ENCODE results near the gene OCA2. TPM values are rescaled to one million over a fixed set of nuclear protein-coding genes. Genes with fewer than 3 reads are reported as not detected.

The OCA2 gene
- total and polyA plus RNA-seq, 2 of the 4 experiments (the other 2 are of a cell fraction), result under 0.01 to 0.03 TPM

DNA sequence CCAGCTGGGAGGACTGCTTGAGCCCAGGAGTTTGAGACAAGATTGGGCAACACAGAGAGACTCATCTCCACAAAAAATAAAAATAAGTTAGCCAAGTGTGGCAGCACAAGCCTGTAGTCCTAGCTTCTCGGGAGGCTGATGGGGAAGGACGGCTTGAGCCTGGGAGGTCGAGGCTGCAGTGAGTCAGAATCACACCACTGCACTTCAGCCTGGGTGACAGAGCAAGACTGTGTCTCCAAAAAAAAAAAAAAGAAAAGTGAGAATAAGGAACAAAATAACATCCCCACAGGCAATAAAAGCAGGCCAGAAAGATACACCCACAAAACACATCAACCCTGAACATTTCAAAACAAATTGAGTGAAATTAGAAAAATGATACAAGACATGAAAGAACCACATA, 48.7 kb upstream of the OCA2 start:
- H3K14ac ChIP-seq (replicated peaks; ENCODE audit: low read depth, low read length), result no peak overlapping the region
- in situ Hi-C loops (cut with MboI; ENCODE audit: low sequenced_read_pairs) (no loop called here), dilution Hi-C loops (cut with HindIII; ENCODE audit: low sequenced_read_pairs, unreplicated experiment) (no loop called here), intact Hi-C loops (cut with micrococcal nuclease) (no loop called here)
- H2BK5ac ChIP-seq (ENCODE audit: low read depth, low read length, poor library complexity, severe bottlenecking), result no peak overlapping the region
- H3K27me3 ChIP-seq (ENCODE audit: control insufficient read depth, insufficient read depth, low read length), result no peaks in the 10 kb centered on the region
- no peak overlapping the region for H4K8ac ChIP-seq (ENCODE audit: low read depth in 2 of 2, low read length in 2 of 2)
- no peaks in the 10 kb centered on the region for H3K9me1 ChIP-seq (ENCODE audit: insufficient read depth, low read length)
- H4K20me1 ChIP-seq (ENCODE audit: insufficient read depth, low read length), result peaks cover 10% of the 10 kb centered on the region; the same call in 1 of the 2 replicates
- H2AK5ac ChIP-seq (ENCODE audit: low read depth, low read length), result no peak overlapping the region
- H2AK9ac ChIP-seq (replicated peaks; ENCODE audit: low read depth, low read length, poor library complexity), result no peak overlapping the region
- H3K9ac ChIP-seq (ENCODE audit: low read depth, low read length), result no peak overlapping the region
- ATAC-seq (ENCODE audit: low read depth) (no peak), DNase-seq (no peak)
- no peaks in the 10 kb centered on the region for H3K9me3 ChIP-seq (ENCODE audit: control insufficient read depth, insufficient read depth, low read length)
- peaks cover 19 to 21% of the 10 kb centered on the region in 2 experiments for H3K79me1 ChIP-seq (ENCODE audit: low read depth in 1 of 2, low read length in 2 of 2)
- H3K36me3 ChIP-seq (ENCODE audit: control insufficient read depth, insufficient read depth, low read length), result peaks cover 34% of the 10 kb centered on the region
- no peak overlapping the region for H4K5ac ChIP-seq (ENCODE audit: low read depth, low read length)
- H3K23ac ChIP-seq (ENCODE audit: low read depth, low read length), result no peak overlapping the region
- H2AFZ ChIP-seq (replicated peaks; ENCODE audit: low read length, poor library complexity), result no peak overlapping the region
- no peak overlapping the region for H2BK20ac ChIP-seq (ENCODE audit: low read depth, low read length)
- no TSS peak for BruUV-seq (replicated peaks)
- CTCF ChIA-PET, result no interaction called here
- no peak overlapping the region for H4K91ac ChIP-seq (ENCODE audit: insufficient read depth, low read depth, low read length)
- no peak for TF ChIP-seq CHD1 (IDR thresholded peaks at IDR 0.05; ENCODE audit: low read depth, low read length)
- no peak for TF ChIP-seq CEBPB (IDR thresholded peaks at IDR 0.05; ENCODE audit: low read depth, low read length)
- TF ChIP-seq FOS (IDR thresholded peaks at IDR 0.05; ENCODE audit: low read depth, low read length), result no peak
- TF ChIP-seq RFX5 (IDR thresholded peaks at IDR 0.05; ENCODE audit: low read depth, low read length), result no peak
- no peak for TF ChIP-seq RAD21 (IDR thresholded peaks at IDR 0.05; ENCODE audit: low read length)
- TF ChIP-seq MAZ (IDR thresholded peaks at IDR 0.05; ENCODE audit: borderline replicate concordance, low read depth, low read length), result no peak
- no peak for TF ChIP-seq BHLHE40 (IDR thresholded peaks at IDR 0.05; ENCODE audit: low read depth, low read length)
- no peak for TF ChIP-seq SMC3 (IDR thresholded peaks at IDR 0.05; ENCODE audit: low read depth, low read length)
- TF ChIP-seq POLR2A (IDR thresholded peaks at IDR 0.05; ENCODE audit: low read depth, low read length), result no peak
- TF ChIP-seq NFE2L2 (IDR thresholded peaks at IDR 0.05; ENCODE audit: low read depth, low read length), result no peak
- TF ChIP-seq, protein P1, sequence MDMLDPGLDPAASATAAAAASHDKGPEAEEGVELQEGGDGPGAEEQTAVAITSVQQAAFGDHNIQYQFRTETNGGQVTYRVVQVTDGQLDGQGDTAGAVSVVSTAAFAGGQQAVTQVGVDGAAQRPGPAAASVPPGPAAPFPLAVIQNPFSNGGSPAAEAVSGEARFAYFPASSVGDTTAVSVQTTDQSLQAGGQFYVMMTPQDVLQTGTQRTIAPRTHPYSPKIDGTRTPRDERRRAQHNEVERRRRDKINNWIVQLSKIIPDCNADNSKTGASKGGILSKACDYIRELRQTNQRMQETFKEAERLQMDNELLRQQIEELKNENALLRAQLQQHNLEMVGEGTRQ (IDR thresholded peaks at IDR 0.05; ENCODE audit: low read depth, low read length), result no peak
- no peak for TF ChIP-seq MXI1 (IDR thresholded peaks at IDR 0.05; ENCODE audit: borderline replicate concordance, low read depth, low read length)
- TF ChIP-seq, protein P2, sequence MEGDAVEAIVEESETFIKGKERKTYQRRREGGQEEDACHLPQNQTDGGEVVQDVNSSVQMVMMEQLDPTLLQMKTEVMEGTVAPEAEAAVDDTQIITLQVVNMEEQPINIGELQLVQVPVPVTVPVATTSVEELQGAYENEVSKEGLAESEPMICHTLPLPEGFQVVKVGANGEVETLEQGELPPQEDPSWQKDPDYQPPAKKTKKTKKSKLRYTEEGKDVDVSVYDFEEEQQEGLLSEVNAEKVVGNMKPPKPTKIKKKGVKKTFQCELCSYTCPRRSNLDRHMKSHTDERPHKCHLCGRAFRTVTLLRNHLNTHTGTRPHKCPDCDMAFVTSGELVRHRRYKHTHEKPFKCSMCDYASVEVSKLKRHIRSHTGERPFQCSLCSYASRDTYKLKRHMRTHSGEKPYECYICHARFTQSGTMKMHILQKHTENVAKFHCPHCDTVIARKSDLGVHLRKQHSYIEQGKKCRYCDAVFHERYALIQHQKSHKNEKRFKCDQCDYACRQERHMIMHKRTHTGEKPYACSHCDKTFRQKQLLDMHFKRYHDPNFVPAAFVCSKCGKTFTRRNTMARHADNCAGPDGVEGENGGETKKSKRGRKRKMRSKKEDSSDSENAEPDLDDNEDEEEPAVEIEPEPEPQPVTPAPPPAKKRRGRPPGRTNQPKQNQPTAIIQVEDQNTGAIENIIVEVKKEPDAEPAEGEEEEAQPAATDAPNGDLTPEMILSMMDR (conservative IDR thresholded peaks at IDR 0.05; ENCODE audit: low read depth, low read length), result no peak
- no peak for TF ChIP-seq MAFK (IDR thresholded peaks at IDR 0.05; ENCODE audit: low read depth, low read length)
- no CpG with 5 or more reads among the region's 3 CpGs for WGBS, 2 experiments (ENCODE audit: extremely low coverage in 2 of 2, insufficient read length in 1 of 2)
- H3K18ac ChIP-seq (ENCODE audit: low read depth, low read length), result no peak overlapping the region
- H3K4me3 ChIP-seq (ENCODE audit: insufficient read depth, low read depth, low read length), result no peak overlapping the region
- no peak overlapping the region for H3K27ac ChIP-seq (ENCODE audit: insufficient read depth, low read length)
- POLR2A ChIA-PET (ENCODE audit: unreplicated experiment), result no interaction called here
- H3K56ac ChIP-seq (ENCODE audit: extremely low read depth, insufficient read depth, low read length), result no peak overlapping the region
- no peak overlapping the region for H3K4me2 ChIP-seq (ENCODE audit: low read depth, low read length)
- H2BK15ac ChIP-seq (ENCODE audit: low read depth, low read length), result no peak overlapping the region
- no peak overlapping the region for H2BK120ac ChIP-seq (ENCODE audit: low read depth, low read length)
- no peak overlapping the region for H3K4ac ChIP-seq (ENCODE audit: low read depth, low read length)
- no peaks in the 10 kb centered on the region for H3K4me1 ChIP-seq (ENCODE audit: control insufficient read depth, insufficient read depth, low read length)

All from IMR-90 (cell line).